Calu3 (cell line): ENCODE results near the gene ITSN2. TPM values are rescaled to one million over a fixed set of nuclear protein-coding genes. Genes with fewer than 3 reads are reported as not detected.

Experiments used
- BruUV-seq: library from RNA; stranded (reverse); fragments of 400-500 nt; replicated peaks from 2 replicates; lab custom pipeline; 2021; lab: Mats Ljungman, UMichigan
- CTCF ChIA-PET: fragments of 300-600 bp; sonication (Branson Sonifier 250); formaldehyde crosslinking; loops from one replicate; lab custom pipeline; 2022; ENCODE audit warnings: antibody characterized with exemption; lab: Charles Lee
- DNase-seq: peaks from one replicate; pipeline ENCODE4 v3.0.0; 2022
- H3K27ac Mint-ChIP-seq: one replicate; pipeline ENCODE4 v1.8.0; 2022; ENCODE audit warnings: mixed read lengths; ENCODE audit not compliant: unreplicated experiment
- H3K27me3 Mint-ChIP-seq: one replicate; pipeline ENCODE4 v1.8.0; 2022; ENCODE audit warnings: mixed read lengths; ENCODE audit not compliant: unreplicated experiment
- H3K36me3 Mint-ChIP-seq: one replicate; pipeline ENCODE4 v1.8.0; 2022; ENCODE audit warnings: mild to moderate bottlenecking, moderate library complexity, mixed read lengths; ENCODE audit not compliant: insufficient read depth, unreplicated experiment
- H3K4me1 Mint-ChIP-seq: one replicate; pipeline ENCODE4 v1.8.0; 2022; ENCODE audit warnings: mild to moderate bottlenecking, low read depth, mixed read lengths; ENCODE audit not compliant: unreplicated experiment
- H3K4me3 Mint-ChIP-seq: one replicate; pipeline ENCODE4 v1.8.0; 2022; ENCODE audit warnings: mild to moderate bottlenecking, low read depth, moderate library complexity, mixed read lengths; ENCODE audit not compliant: unreplicated experiment
- H3K9me3 Mint-ChIP-seq: one replicate; pipeline ENCODE4 v1.8.0; 2022; ENCODE audit warnings: low read depth, mixed read lengths; ENCODE audit not compliant: unreplicated experiment
- intact Hi-C: fragments of 100-400 bp; cut with micrococcal nuclease; formaldehyde crosslinking; loops from one replicate; pipeline ENCODE4 v1.10.0; 2022; ENCODE audit not compliant: unreplicated experiment
- total RNA-seq: library from RNA; stranded (reverse); gene quantifications from 2 replicates; pipeline ENCODE4 v1.2.3, GENCODE V29; 2022
- TF ChIP-seq, protein P1 (sequence below): fragments of 200-600 bp; IDR thresholded peaks from one replicate; pipeline ENCODE4 v1.8.0; 2022; ENCODE audit warnings: antibody characterized with exemption; ENCODE audit not compliant: unreplicated experiment

The ITSN2 gene
- total RNA-seq, 1 experiment from 2014 or later = 45.4 TPM

DNA sequence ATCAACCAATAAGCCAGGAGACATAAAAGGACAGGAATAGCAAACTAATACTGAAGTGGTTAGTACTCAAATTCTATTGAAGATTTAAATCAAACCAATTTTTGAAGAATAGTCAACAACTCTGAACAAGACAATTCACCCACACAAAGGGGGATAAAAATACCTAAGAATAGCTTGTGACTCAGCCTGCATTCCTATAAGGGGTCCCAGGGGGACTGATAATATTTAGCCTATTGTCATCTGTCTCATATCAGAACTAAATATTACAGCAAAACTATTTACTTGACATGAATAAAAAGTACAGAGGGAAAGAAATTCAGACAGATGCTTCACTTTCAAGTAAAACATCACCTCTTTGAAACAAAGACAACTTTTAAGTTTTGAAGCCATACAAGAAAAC lies 7.7 kb downstream of the ITSN2 start:
- intact Hi-C loops = no loop called here
- TF ChIP-seq, protein P1, sequence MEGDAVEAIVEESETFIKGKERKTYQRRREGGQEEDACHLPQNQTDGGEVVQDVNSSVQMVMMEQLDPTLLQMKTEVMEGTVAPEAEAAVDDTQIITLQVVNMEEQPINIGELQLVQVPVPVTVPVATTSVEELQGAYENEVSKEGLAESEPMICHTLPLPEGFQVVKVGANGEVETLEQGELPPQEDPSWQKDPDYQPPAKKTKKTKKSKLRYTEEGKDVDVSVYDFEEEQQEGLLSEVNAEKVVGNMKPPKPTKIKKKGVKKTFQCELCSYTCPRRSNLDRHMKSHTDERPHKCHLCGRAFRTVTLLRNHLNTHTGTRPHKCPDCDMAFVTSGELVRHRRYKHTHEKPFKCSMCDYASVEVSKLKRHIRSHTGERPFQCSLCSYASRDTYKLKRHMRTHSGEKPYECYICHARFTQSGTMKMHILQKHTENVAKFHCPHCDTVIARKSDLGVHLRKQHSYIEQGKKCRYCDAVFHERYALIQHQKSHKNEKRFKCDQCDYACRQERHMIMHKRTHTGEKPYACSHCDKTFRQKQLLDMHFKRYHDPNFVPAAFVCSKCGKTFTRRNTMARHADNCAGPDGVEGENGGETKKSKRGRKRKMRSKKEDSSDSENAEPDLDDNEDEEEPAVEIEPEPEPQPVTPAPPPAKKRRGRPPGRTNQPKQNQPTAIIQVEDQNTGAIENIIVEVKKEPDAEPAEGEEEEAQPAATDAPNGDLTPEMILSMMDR = no peak
- DNase-seq = no peak
- no peak overlapping the region for H3K4me3 Mint-ChIP-seq
- H3K9me3 Mint-ChIP-seq = no peaks in the 10 kb centered on the region
- no peak overlapping the region for H3K27ac Mint-ChIP-seq
- peaks cover 5% of the 10 kb centered on the region for H3K36me3 Mint-ChIP-seq
- CTCF ChIA-PET = no interaction called here
- no TSS peak for BruUV-seq
- peaks cover 18% of the 10 kb centered on the region for H3K4me1 Mint-ChIP-seq
- H3K27me3 Mint-ChIP-seq = no peaks in the 10 kb centered on the region

- H3K27me3 Mint-ChIP-seq = no peaks in the 10 kb centered on the region
- no peak overlapping the region for H3K27ac Mint-ChIP-seq
- peaks cover 18% of the 10 kb centered on the region for H3K4me1 Mint-ChIP-seq
- H3K9me3 Mint-ChIP-seq = no peaks in the 10 kb centered on the region
- no TSS peak for BruUV-seq
- DNase-seq = no peak
- TF ChIP-seq, protein P1 = no peak
- intact Hi-C loops = no loop called here
- H3K4me3 Mint-ChIP-seq = no peak overlapping the region
- H3K36me3 Mint-ChIP-seq = peaks cover 5% of the 10 kb centered on the region
- CTCF ChIA-PET = interaction anchor here (0.6 to 1.5 kb wide), 2 partner anchors 9 to 362 kb away, joined by 3 to 7 read pairs; partner anchors contain the start of gene ITSN2
Measured at GRCh38 chr2:24351981-24352380, 8.4 kb downstream of the ITSN2 start.

DNA sequence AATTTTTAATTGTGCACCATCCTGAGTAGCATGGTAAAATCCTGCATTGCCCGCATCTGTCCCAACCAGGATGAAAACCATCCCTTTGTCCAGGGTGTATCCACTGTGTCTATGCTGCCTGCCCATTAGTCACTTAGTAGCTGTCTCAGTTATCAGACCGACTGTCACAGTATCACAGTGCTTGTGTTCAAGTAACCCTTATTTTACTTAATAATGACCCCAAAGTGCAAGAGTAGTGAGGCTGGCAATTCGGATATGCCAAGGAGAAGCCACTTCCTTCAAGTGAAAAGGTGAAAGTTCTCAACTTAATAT lies 8.8 kb downstream of the ITSN2 start:
- no peak overlapping the region for H3K27ac Mint-ChIP-seq
- TF ChIP-seq, protein P1 = no peak
- H3K27me3 Mint-ChIP-seq = no peaks in the 10 kb centered on the region
- CTCF ChIA-PET = interaction anchor here (0.6 to 1.5 kb wide), 2 partner anchors 9 to 361 kb away, joined by 3 to 7 read pairs; partner anchors contain the start of gene ITSN2
- no peak for DNase-seq
- H3K9me3 Mint-ChIP-seq = no peaks in the 10 kb centered on the region
- peaks cover 18% of the 10 kb centered on the region for H3K4me1 Mint-ChIP-seq
- H3K4me3 Mint-ChIP-seq = no peak overlapping the region
- peaks cover 5% of the 10 kb centered on the region for H3K36me3 Mint-ChIP-seq
- intact Hi-C loops = no loop called here
- no TSS peak for BruUV-seq

- DNase-seq = no peak
- Mint-ChIP-seq H3K4me1 (peaks cover 18% of the 10 kb centered on the region), H3K9me3 (no peaks in the 10 kb centered on the region), H3K27me3 (no peaks in the 10 kb centered on the region), H3K27ac (no peak overlapping the region), H3K4me3 (no peak overlapping the region), H3K36me3 (peaks cover 5% of the 10 kb centered on the region)
- BruUV-seq = no TSS peak
- TF ChIP-seq, protein P1 = no peak
- CTCF ChIA-PET = interaction anchor here (1.2 to 1.5 kb wide), 2 partner anchors 10 to 14 kb away, joined by 3 to 7 read pairs; partner anchors contain the start of gene ITSN2
- intact Hi-C loops = no loop called here
Measured at GRCh38 chr2:24350826-24351626, 9.3 kb downstream of the ITSN2 start.
